ENCODE results near the gene PFKFB4.

PFKFB4 gene

GRCh38 chr3:48561045-48561736 lies 4.6 kb upstream of the PFKFB4 start:
- TF ChIP-seq CTCF (IDR thresholded peaks at IDR 0.05; ENCODE audit: low read depth, low read length, missing control alignments): peak; percentile 19
- no peak overlapping the region for H3K4me3 ChIP-seq (replicated peaks; ENCODE audit: low read depth, low read length)
- DNase-seq (ENCODE audit: extremely low read depth, low read depth): no peak

- no peak for DNase-seq (ENCODE audit: extremely low read depth, low read depth)
- H3K4me3 ChIP-seq (replicated peaks; ENCODE audit: low read depth, low read length): no peak overlapping the region
- TF ChIP-seq CTCF (IDR thresholded peaks at IDR 0.05; ENCODE audit: low read depth, low read length, missing control alignments): no peak
Measured at GRCh38 chr3:48560648-48561018, 4.0 kb upstream of the PFKFB4 start.

GRCh38 chr3:48558493-48559134 lies 2.0 kb upstream of the PFKFB4 start:
- H3K4me3 ChIP-seq (replicated peaks; ENCODE audit: low read depth, low read length): no peak overlapping the region
- no peak for TF ChIP-seq CTCF (IDR thresholded peaks at IDR 0.05; ENCODE audit: low read depth, low read length, missing control alignments)
- DNase-seq (ENCODE audit: extremely low read depth, low read depth): no peak

GRCh38 chr3:48555949-48556795 lies 431 bp downstream of the PFKFB4 start:
- TF ChIP-seq CTCF (IDR thresholded peaks at IDR 0.05; ENCODE audit: low read depth, low read length, missing control alignments): no peak
- H3K4me3 ChIP-seq (replicated peaks; ENCODE audit: low read depth, low read length): peak overlapping the region; percentile 47
- DNase-seq (ENCODE audit: extremely low read depth, low read depth): no peak

GRCh38 chr3:48555231-48555948 lies 1.2 kb downstream of the PFKFB4 start:
- no peak overlapping the region for H3K4me3 ChIP-seq (replicated peaks; ENCODE audit: low read depth, low read length)
- DNase-seq (ENCODE audit: extremely low read depth, low read depth): no peak
- TF ChIP-seq CTCF (IDR thresholded peaks at IDR 0.05; ENCODE audit: low read depth, low read length, missing control alignments): no peak

Data from HFF-Myc (cell line).